A549 (cell line): ENCODE data around the gene ATP1B1.

Experiments
- JUN ChIP-seq, 2 experiments: fragments of >200 bp; sonication (Bioruptor Twin); formaldehyde crosslinking; IDR thresholded peaks; 2 replicates in 1 of 2; 3 replicates in 1 of 2; pipeline ENCODE4 v1.6.1; 2016 to 2017
- MYC ChIP-seq: IDR thresholded peaks from 2 replicates; pipeline ENCODE4 v1.6.1; 2012; ENCODE audit warnings: mild to moderate bottlenecking, inconsistent platforms, low read length, improper control_type of control experiment, borderline replicate concordance
- POLR2A ChIP-seq: IDR thresholded peaks from 2 replicates; pipeline ENCODE4 v1.6.1; 2012; ENCODE audit warnings: mild to moderate bottlenecking, low read length
- POLR2AphosphoS2 ChIP-seq: conservative IDR thresholded peaks from 2 replicates; pipeline ENCODE4 v1.6.1; 2012; ENCODE audit warnings: low read length, improper control_type of control experiment, inconsistent platforms
- RAD21 ChIP-seq, 2 experiments: fragments of >200 bp in 1 of 2; sonication (Bioruptor Twin) in 1 of 2; formaldehyde crosslinking in 1 of 2; IDR thresholded peaks in 1 of 2; conservative IDR thresholded peaks in 1 of 2; 2 replicates in 1 of 2; 3 replicates in 1 of 2; pipeline ENCODE4 v1.6.1; 2012 to 2018; ENCODE audit warnings: inconsistent platforms in 1 of 2
- SMC3 ChIP-seq: fragments of >200 bp; sonication (Bioruptor Twin); formaldehyde crosslinking; IDR thresholded peaks from 3 replicates; pipeline ENCODE4 v1.6.1; 2018; ENCODE audit warnings: inconsistent platforms
- SREBF2 ChIP-seq: fragments of 450-650 bp; IDR thresholded peaks from 2 replicates; pipeline ENCODE4 v1.6.1; 2014; ENCODE audit warnings: mild to moderate bottlenecking, moderate library complexity
- TF ChIP-seq, protein P1 (sequence below): IDR thresholded peaks from 2 replicates; pipeline ENCODE4 v1.6.1; 2012
- TF ChIP-seq, protein P2 (sequence below): fragments of >200 bp; sonication (Bioruptor Twin); formaldehyde crosslinking; IDR thresholded peaks from 3 replicates; pipeline ENCODE4 v1.5.1; 2016

DNA sequence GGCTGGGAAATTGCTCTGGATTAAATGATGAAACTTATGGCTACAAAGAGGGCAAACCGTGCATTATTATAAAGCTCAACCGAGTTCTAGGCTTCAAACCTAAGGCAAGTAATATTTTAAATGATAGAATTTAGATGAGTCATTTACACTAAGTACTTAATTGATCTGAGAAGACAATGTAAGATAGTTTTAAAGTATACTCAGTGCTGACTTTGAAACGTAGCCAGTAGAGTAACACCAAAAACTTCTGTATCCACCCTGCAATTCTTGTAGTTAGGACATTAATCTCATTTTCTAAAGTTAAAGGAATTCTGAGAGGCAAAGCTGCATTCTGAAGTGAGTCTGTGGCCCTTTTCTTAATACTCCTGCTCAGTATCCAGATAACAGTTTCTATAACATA, 20.8 kb downstream of the ATP1B1 start:
- TF ChIP-seq MYC (no peak), RAD21 (conservative IDR thresholded peaks at IDR 0.05 in 1 of 2, IDR thresholded peaks at IDR 0.05 in 1 of 2) (no peak), SREBF2 (no peak), SMC3 (no peak), JUN (IDR thresholded peaks at IDR 0.05) (no peak), POLR2AphosphoS2 (no peak), POLR2A (no peak)
- TF ChIP-seq, protein P1, sequence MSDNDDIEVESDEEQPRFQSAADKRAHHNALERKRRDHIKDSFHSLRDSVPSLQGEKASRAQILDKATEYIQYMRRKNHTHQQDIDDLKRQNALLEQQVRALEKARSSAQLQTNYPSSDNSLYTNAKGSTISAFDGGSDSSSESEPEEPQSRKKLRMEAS: no peak
- TF ChIP-seq, protein P2, sequence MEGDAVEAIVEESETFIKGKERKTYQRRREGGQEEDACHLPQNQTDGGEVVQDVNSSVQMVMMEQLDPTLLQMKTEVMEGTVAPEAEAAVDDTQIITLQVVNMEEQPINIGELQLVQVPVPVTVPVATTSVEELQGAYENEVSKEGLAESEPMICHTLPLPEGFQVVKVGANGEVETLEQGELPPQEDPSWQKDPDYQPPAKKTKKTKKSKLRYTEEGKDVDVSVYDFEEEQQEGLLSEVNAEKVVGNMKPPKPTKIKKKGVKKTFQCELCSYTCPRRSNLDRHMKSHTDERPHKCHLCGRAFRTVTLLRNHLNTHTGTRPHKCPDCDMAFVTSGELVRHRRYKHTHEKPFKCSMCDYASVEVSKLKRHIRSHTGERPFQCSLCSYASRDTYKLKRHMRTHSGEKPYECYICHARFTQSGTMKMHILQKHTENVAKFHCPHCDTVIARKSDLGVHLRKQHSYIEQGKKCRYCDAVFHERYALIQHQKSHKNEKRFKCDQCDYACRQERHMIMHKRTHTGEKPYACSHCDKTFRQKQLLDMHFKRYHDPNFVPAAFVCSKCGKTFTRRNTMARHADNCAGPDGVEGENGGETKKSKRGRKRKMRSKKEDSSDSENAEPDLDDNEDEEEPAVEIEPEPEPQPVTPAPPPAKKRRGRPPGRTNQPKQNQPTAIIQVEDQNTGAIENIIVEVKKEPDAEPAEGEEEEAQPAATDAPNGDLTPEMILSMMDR: no peak
